Gastrocnemius medialis (tissue), 4 donors: Measurements from ENCODE around the gene ABCG2.

Experiments
- POLR2A ChIP-seq, 2 donors: fragments of 450-650 bp; IDR thresholded peaks; one replicate each; pipeline ENCODE4 v1.6.1; 2017; ENCODE audit warnings: antibody characterized with exemption in 2 of 2, mild to moderate bottlenecking in 2 of 2, moderate library complexity in 2 of 2
- TF ChIP-seq, protein P1 (sequence below), 5 experiments: fragments of 450-650 bp in 3 of 5; fragments of 200-600 bp in 2 of 5; sonication (generic) in 2 of 5; IDR thresholded peaks in 4 of 5; conservative IDR thresholded peaks in 1 of 5; 1 replicate in 4 of 5; 2 replicates in 1 of 5; pipeline ENCODE4 v1.5.1; 2016 to 2019; ENCODE audit warnings: antibody characterized with exemption in 5 of 5, mild to moderate bottlenecking in 3 of 5, moderate library complexity in 3 of 5

DNA sequence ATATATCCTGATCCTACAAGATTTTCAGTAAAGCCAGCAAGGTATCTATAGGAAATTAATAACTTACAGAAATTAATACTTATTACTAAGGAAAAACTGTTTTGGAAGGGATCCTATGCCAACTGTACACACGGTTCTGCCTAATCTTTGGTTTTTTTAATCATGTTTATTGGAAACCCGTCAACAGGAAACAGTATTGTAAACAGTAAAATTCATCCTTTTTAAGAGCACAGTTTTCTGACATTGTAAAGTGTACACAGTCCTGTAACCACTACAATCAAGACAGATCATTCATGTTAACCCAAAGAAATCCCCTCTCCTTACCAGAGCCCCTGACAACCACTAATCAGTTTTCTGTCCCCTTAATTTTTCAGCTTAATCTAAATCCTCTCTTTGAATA is 9.9 kb downstream of the ABCG2 start:
- TF ChIP-seq, protein P1, sequence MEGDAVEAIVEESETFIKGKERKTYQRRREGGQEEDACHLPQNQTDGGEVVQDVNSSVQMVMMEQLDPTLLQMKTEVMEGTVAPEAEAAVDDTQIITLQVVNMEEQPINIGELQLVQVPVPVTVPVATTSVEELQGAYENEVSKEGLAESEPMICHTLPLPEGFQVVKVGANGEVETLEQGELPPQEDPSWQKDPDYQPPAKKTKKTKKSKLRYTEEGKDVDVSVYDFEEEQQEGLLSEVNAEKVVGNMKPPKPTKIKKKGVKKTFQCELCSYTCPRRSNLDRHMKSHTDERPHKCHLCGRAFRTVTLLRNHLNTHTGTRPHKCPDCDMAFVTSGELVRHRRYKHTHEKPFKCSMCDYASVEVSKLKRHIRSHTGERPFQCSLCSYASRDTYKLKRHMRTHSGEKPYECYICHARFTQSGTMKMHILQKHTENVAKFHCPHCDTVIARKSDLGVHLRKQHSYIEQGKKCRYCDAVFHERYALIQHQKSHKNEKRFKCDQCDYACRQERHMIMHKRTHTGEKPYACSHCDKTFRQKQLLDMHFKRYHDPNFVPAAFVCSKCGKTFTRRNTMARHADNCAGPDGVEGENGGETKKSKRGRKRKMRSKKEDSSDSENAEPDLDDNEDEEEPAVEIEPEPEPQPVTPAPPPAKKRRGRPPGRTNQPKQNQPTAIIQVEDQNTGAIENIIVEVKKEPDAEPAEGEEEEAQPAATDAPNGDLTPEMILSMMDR (IDR thresholded peaks at IDR 0.05 in 4 of 5, conservative IDR thresholded peaks at IDR 0.05 in 1 of 5), result no peak
- no peak for TF ChIP-seq POLR2A (IDR thresholded peaks at IDR 0.05)
